CD4-positive, alpha-beta T cell treated with Interleukin-1 beta for 1 hour (primary cell): ENCODE measurements around the gene ITGA8.

Experiments used
- DNase-seq, 2 donors: peaks; one replicate each; pipeline ENCODE4 v3.0.0-alpha.2; 2020 to 2022

The ITGA8 gene

GRCh38 chr10:15730341-15730740 is 10.6 kb upstream of the ITGA8 start:
- no peak for DNase-seq

DNA sequence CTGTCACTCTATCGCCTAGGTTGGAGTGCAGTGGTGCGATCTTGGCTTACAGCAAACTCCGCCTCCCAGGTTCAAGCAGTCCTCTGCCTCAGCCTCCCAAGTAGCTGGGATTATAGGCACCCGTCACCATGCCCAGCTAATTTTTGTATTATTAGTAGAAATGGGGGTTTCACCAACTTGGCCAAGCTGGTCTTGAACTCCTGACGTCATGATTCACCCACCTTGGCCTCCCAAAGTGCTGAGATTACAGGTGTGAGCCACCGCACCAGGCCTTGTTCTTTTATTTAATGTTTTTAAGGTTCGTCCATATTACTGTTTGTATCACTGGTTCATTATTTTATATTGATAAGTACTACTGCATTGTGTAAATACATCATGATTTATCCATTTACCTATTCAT is 10.2 kb upstream of the ITGA8 start:
- no peak for DNase-seq

DNA sequence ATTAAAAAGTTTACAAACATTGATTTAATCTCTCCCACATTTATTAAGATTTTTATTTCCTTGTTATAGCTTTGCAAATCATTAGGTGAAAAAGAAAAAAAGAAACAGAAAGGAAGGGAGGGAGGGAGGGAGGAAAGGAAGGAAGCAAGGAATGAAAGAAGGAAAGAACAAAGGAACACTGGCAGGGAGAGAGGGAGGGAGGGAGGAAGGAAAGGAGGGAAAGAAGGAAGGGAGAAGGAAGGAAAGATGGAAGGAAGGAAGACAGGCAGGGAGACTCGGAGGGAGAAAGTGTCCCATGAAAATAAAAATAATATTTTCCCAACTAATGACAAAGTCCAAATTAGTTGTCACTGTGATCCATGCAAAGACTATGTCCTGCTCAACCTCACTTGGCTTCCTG is 6.3 kb upstream of the ITGA8 start:
- no peak for DNase-seq

DNA sequence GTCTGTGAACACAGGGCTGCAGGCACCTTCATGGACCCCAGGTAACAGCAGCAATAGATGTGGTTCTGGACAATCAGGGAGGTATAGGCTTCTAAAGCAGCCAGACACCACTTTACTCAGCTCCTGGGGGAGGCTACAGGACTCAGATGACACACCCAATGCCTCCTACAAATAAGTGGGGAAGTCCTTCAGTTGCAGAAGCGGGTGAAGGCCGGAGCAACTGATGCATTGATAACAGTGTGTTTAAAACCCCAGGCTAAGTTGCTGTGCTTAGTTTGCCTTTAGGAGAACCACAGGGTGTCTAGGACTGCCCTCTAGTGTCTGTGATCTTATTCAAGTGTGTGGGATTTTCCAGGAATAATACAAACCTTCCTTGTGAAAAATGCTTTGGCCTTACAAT is 5.9 kb upstream of the ITGA8 start:
- no peak for DNase-seq

DNA sequence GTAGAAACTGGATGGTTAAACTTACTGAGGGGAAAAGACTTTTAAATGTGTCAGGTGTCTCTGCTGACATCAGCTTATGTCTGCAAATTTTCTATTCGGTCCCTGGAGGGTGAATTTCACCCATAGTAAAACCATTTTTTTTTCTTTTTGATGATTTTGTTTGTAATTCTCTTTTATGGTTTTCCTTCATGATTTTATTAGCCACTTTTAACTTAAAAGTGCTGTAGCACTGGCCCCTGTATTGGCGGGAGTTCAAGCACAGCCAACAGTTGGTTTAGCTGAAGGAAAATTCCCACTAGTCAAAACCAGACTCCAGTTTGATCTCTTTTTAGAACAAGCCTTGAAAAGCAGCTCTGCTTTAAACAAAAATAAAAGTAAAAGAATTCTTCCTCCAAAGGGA is 5.0 kb upstream of the ITGA8 start:
- DNase-seq, result no peak

DNA sequence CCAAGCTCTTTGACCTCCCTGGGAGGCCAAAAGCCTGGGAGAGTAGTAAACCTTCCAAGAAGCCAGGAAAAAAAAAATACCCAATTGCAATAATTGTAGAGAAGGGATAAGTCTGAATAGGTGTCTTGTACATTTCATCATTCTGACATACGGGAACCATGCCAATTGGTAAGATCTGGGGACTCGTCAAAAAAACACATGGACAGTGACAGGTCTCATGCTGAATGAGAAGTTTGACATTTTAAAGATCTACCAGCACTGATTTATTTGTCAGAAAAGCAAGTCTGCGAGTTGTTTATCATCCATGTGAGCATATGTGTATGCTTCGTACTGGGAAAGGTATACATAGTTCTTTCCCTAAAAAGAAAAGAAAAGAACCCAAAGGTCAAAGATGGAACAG is 4.1 kb upstream of the ITGA8 start:
- no peak for DNase-seq

DNA sequence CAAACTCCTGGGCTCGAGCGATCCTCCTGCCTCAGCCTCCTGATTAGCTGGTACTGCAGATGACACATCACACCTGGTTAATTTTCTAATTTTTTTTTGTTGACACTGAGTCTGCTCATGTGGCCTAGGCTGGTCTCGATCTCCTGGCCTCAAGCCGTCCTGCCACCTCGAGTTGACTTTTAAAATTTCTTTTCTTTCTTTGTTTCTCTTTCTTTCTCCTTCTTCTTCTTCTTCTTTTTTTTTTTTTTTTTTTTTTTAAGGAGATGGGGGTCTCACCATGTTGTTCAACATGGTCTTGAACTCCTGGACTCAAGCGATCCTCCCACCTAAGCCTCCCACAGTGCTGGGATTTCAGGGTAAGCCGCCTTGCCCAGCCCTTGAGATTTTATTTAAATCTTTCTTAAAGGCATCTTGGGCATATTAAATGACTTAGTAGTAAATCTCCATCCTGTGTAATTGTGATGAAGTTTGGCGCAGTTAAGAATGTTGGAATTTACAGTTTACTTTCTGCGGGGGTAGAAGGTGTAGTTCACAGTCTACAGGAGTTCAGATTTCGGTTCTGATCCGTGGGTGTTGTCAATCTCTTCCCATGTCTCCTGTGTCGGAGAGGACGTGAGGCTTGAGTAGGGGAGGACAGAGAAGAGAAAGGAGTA is 1.0 kb upstream of the ITGA8 start:
- DNase-seq, result no peak

GRCh38 chr10:15719049-15719898 is 448 bp downstream of the ITGA8 start:
- no peak for DNase-seq

- DNase-seq, result no peak
Measured at GRCh38 chr10:15718694-15719048, 1.1 kb downstream of the ITGA8 start.

GRCh38 chr10:15715619-15716227 is 4.0 kb downstream of the ITGA8 start:
- no peak for DNase-seq

DNA sequence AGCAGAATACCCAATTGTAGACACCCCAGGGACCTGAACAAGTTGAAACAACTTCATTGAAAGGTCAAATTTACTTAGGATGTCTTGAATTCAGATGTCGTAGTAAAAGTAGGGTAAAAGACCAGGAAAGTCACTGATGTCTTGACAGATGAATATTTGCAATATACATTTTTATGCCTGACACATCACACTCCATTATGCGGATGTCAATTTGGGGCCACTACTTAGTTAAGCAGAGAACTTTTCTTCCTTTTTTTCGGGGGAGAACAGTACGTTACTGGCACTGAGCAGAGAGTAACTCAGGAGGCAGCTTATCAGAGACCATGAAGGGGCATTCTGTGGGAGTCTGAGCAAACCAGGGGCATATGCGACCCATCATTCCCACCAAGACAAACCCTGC is 4.9 kb downstream of the ITGA8 start:
- no peak for DNase-seq

GRCh38 chr10:15712883-15713282 is 6.8 kb downstream of the ITGA8 start:
- no peak for DNase-seq

DNA sequence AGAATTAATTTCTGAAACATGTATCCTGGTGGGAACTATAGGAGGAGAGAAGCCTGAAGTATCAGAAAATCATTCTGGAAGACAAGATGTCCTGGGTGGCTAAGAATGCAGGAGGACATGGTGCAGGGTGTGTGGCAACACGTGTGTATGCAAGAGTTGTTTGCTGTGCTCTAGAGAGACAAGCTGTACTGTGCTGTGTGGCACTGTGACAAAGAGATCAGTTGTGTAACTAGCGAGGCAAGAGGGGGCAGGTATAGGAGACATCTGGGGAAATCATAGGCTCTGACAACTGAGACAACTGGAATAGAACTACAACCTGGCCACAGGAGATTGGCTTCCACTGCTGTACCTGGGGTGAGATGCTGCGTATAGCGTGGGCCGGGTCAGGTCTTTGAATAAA is 9.3 kb downstream of the ITGA8 start:
- DNase-seq, result no peak

- no peak for DNase-seq
Measured at GRCh38 chr10:15705298-15705697, 14.4 kb downstream of the ITGA8 start.

GRCh38 chr10:15704581-15704968 is 15.1 kb downstream of the ITGA8 start:
- no peak for DNase-seq

- DNase-seq, result no peak
Measured at GRCh38 chr10:15703944-15704580, 15.7 kb downstream of the ITGA8 start.

GRCh38 chr10:15703151-15703880 is 16.4 kb downstream of the ITGA8 start:
- no peak for DNase-seq

- DNase-seq, result no peak
Measured at GRCh38 chr10:15700078-15700674, 19.5 kb downstream of the ITGA8 start.

DNA sequence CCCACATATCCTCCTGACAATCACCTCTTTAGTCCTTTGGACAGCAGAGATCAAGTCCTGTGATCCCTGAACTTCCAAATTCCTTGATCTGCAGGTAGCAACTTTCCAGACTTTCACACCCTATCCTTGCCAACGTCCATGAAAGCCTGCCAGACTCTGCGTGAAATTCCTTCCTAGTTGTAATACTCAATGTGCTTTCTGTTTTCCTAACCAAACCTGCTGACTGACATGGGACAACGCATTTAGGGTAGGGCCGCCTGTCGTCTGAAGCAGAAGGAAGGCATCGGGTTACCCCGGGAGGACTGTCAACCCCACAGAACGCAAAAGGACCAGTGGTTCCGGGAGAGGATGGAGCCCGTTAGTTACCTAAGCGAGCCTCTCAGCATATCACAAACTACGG is 23.9 kb downstream of the ITGA8 start:
- DNase-seq, result no peak

- DNase-seq, result no peak
Measured at GRCh38 chr10:15690031-15690430, 29.7 kb downstream of the ITGA8 start.

- no peak for DNase-seq
Measured at GRCh38 chr10:15684768-15685167, 35.0 kb downstream of the ITGA8 start.

- DNase-seq, result no peak
Measured at GRCh38 chr10:15681076-15681475, 38.6 kb downstream of the ITGA8 start.

- DNase-seq, result no peak
Measured at GRCh38 chr10:15678851-15679250, 40.9 kb downstream of the ITGA8 start.
